HL-60/S4 (cell line): ENCODE data around the gene RMDN2.

Experiments
- in situ Hi-C: fragments of 300-500 bp; cut with MboI; formaldehyde crosslinking; loops from 2 replicates; pipeline ENCODE4 v1.14.3; 2022; ENCODE audit warnings: low sequenced_read_pairs

RMDN2 gene

DNA sequence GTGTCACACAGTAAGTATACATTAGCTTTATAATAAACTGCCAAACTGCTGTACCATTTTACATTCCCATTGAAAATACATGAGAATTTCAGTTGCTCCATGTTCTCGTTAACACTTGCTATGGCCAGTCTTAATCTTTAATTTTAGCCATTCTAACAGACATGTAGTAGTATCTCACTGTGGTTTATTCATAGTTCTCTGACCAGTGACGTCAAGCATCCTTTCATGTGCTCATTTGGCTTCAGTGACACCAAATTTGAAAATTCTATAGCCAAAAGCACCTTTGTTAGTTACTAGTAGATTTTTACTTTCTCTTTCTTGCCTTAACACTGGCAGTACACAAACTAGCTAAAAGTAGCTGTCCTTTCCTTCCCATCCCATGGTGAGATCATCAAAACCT, 107.9 kb downstream of the RMDN2 start:
- in situ Hi-C loops = no loop called here

GRCh38 chr2:38033646-38034045, 108.6 kb downstream of the RMDN2 start:
- in situ Hi-C loops = no loop called here

GRCh38 chr2:38035968-38036367, 110.9 kb downstream of the RMDN2 start:
- in situ Hi-C loops = no loop called here

GRCh38 chr2:38037325-38037724, 112.2 kb downstream of the RMDN2 start:
- in situ Hi-C loops = no loop called here

DNA sequence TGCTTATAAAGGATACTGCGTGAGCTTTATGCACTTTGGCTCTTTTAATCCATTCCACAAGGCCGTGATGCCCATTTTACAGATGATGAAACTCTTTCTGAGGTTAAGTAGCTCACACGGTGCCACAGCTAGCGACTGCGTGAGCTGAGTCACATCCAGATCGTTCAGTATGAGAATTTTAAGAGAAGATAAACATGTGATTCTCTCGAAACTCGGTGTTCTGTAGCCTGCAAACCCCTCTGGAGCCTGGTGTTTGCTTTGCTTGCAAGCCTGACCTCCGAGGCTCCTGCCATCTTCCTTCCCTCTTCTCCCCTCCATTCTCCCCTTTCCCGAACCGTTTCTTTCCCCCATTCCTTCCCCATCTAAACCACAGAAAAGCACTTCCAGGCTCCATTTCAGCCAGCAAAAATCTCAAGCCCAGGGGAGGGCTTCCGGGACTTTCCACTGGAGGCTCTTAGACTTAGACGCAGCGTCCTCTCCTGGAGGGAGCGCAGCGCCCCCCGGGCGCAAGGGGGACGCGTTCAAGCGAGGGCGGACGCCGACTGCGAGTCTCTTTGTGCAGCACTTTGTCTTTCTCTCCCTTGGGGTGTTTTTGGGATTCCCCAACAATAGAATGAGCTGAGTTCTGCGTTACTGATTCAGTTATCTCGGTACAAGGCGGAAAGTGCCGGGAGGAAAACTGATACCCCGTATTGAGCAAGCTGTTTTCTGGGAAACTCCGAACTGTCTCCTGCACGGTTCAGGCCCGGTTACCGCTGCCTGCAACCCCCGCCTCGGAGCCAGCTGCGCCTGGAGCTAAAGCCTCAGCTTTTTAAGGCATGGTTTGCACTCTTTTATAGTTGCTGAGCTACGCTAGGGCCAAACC, 112.9 kb downstream of the RMDN2 start:
- in situ Hi-C loops = no loop called here

- in situ Hi-C loops = no loop called here
Measured at GRCh38 chr2:38038682-38039081, 113.6 kb downstream of the RMDN2 start.

DNA sequence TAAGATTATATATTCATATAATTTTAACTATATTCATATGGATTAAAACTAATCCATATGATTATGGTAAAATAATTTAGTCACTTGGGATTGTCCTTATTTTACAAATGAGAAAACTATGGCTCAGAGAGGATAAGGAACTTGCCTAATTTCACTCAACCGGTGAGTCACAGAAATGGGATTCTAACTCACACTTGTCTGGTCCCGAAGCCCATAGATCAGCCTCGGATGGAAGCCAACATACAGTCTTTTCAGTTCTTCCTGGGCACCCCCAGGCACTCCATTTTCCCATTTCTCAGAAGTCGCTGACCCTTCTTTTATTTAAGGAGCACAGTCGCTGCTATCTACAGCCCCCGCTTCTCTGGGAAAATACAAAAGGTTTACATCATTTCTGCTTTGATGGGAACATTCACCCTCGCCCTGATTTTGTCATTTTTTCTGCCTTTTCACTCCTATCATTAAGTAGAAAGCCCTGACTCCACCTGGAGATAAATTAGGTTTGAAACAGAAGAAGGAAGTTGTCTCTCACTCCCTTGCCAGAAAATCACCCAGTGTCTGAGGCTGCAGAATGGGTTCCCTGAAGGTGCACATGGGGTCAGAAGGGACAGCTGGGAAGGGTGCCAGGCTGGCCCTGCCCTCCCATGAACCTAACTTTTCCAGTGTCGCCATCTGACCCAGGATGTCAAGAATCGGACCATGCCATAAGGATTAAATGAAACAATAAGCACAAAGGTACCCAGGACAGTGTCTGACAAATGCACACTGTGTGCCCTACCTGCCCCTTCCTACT, 114.2 kb downstream of the RMDN2 start:
- in situ Hi-C loops = no loop called here

GRCh38 chr2:38045811-38046210, 120.7 kb downstream of the RMDN2 start:
- in situ Hi-C loops = no loop called here

DNA sequence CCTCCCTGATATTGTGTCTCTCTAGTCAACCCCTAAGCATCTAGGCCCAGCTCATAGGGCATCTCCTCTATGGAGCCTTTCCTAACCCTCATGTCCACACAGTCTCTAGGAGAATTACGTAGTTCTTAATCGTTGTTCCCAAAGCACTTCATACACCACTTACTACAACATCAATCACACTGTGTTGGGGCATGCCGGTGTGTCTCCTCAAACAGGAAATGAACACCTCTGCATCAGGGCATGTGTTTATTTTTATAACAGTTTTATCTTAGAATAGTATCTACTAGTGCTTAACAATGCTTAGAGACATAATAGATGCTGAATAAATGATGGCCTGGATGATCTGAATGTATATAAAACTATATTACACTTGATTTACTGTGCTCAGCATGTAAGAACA, 131.1 kb downstream of the RMDN2 start:
- in situ Hi-C loops = no loop called here

DNA sequence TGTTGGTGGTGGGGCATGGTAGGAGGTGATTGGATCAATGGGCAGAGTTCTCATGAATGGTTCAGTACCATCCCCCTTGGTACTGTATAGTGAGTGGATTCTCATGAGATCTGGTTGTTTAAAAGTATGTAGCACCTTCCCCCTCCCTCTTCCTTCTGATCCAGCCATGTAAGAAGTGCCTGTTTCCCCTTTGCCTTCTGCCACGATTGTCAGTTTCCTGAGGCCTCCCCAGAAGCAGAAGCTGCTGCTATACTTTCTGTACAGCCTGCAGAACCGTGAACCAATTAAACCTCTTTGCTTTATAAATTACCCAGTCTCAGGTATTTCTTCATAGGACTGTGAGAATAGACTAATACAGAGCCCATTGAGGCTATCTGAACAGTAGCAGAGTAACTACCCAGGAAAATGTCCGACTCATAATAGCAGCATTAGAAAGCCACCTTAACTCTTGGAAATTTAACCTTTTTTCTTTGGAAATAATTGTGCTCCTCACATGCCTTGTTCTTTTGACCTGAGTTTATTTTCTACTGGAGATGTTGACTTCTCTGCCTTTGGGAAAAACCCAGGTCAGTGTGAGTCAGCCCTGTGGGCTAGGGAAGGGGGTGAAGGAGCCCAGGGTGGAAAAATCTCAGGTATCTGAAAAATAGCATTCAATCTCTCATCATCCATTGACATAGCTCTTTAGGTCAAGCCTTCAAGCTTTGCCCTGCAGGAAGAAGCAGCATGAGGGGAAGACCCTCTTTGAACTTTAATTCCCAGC, 132.7 kb downstream of the RMDN2 start:
- in situ Hi-C loops = no loop called here

- in situ Hi-C loops = no loop called here
Measured at GRCh38 chr2:38060236-38061018, 135.3 kb downstream of the RMDN2 start.

GRCh38 chr2:38064801-38065501, 139.9 kb downstream of the RMDN2 start:
- in situ Hi-C loops = no loop called here

DNA sequence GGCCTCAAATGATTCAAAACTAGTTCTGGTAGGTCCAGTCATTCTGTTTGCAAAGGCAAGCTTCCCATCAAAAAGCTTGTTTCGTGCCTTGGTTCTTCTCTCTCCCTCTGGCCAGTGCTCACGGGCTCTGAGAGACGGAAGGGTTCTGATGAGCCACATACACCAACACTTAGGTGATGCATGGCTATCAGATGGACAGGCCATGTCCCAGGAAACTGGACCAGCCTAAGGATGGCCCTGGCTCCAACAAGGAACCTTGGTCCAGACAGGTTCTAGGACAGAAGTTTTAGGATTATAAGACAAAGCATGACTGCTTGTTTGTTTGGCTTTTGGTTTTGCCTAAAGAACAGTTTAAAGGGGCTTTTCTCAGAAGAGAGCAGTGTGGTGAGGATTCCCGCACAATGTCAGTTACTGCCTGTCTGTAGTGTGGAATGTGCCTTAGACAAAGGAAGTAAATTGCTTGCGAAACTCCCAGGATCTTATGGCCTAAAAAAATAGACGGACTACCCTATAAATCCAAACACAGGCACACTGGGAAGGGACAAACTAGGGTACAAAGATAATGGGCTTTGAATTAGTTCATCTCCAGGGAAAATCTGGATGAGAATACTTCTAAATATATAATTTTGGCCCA, 140.5 kb downstream of the RMDN2 start:
- in situ Hi-C loops = no loop called here

DNA sequence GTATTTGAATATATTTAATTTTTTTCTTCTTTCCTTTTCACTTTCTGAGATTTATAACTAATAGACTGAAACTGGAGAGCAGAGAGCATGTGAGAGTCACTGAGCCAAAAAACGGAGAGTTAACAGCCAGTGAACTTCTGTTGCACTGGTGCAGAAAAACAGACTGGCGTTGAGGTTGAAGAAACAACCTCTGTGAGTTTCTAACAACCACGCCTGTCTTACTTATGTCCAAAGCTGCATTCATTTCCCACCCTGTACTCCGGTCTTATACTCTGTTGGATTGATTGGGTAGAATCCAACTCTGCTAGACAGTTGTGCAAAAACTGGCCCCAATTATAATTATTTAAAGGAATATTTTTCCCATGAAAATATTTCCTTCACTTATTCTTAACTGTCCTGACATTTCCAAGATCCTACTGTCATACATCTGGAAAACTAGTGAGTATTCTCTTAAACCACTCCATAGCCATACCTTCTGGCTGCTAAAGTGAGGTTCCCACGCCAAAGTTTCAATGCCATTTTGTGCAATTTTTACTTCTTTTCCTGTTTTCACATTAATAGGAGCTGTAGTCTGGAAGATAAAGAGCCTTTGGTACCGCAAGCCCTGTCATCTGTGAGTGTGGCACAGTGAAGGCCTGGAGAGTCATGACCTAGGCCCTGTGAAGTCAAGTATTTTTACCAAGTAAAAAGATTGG, 141.5 kb downstream of the RMDN2 start:
- in situ Hi-C loops = no loop called here
